Measurements from ENCODE around the gene C1QTNF3.

The C1QTNF3 gene

DNA sequence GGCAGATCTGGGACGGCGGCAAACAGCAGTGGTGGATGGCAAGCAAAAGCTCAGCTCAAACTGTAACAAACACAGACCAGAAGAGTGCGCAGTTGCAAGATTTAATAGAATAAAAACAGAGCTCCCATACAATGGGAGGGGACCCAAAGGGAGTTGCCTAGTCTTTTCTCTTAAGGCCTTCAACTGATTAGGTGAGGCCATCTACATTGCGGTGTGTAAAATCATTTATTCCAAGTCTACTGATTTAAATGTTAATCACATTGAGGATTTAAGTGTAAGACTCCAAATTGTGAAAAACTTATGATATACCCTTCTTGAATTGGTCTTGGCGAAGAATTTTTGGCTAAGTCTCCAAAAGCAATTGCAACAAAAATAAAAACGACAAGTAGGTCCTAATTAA is 21.6 kb upstream of the C1QTNF3 start:
- TF ChIP-seq, protein P1, sequence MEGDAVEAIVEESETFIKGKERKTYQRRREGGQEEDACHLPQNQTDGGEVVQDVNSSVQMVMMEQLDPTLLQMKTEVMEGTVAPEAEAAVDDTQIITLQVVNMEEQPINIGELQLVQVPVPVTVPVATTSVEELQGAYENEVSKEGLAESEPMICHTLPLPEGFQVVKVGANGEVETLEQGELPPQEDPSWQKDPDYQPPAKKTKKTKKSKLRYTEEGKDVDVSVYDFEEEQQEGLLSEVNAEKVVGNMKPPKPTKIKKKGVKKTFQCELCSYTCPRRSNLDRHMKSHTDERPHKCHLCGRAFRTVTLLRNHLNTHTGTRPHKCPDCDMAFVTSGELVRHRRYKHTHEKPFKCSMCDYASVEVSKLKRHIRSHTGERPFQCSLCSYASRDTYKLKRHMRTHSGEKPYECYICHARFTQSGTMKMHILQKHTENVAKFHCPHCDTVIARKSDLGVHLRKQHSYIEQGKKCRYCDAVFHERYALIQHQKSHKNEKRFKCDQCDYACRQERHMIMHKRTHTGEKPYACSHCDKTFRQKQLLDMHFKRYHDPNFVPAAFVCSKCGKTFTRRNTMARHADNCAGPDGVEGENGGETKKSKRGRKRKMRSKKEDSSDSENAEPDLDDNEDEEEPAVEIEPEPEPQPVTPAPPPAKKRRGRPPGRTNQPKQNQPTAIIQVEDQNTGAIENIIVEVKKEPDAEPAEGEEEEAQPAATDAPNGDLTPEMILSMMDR (IDR thresholded peaks at IDR 0.05; ENCODE audit: unreplicated experiment in 3 of 3): no peak
- Mint-ChIP-seq H3K27me3 (ENCODE audit: low read depth) (no peaks in the 10 kb centered on the region), H3K4me3 (no peak overlapping the region), H3K27ac (no peak overlapping the region), H3K36me3 (ENCODE audit: low read depth) (peaks cover 67% of the 10 kb centered on the region), H3K9me3 (peaks cover 24% of the 10 kb centered on the region), H3K4me1 (no peaks in the 10 kb centered on the region)

DNA sequence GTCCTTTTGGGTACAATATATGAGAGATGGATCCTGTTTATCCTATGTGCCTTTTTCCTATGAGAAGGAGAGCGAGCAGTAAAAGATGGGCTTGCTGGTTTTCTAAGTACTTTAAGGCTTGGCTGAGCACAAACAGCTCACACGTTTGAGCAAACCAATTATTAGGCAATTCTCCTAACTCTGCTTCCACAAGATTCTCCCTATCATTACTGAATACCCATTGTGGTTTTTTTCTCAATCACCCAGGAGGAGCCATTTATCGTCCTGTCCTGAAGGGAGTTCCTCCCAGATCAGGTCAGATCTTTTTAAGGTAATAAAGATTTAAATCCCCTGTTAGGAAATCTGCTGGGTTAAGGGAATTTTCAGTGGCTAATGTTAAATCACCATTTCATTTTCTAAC is 19.4 kb upstream of the C1QTNF3 start:
- Mint-ChIP-seq H3K36me3 (ENCODE audit: low read depth) (peaks cover 80% of the 10 kb centered on the region), H3K27me3 (ENCODE audit: low read depth) (no peaks in the 10 kb centered on the region), H3K4me3 (no peak overlapping the region), H3K4me1 (no peaks in the 10 kb centered on the region), H3K9me3 (peaks cover 24% of the 10 kb centered on the region), H3K27ac (no peak overlapping the region)
- TF ChIP-seq, protein P1 (IDR thresholded peaks at IDR 0.05; ENCODE audit: unreplicated experiment in 3 of 3): no peak

DNA sequence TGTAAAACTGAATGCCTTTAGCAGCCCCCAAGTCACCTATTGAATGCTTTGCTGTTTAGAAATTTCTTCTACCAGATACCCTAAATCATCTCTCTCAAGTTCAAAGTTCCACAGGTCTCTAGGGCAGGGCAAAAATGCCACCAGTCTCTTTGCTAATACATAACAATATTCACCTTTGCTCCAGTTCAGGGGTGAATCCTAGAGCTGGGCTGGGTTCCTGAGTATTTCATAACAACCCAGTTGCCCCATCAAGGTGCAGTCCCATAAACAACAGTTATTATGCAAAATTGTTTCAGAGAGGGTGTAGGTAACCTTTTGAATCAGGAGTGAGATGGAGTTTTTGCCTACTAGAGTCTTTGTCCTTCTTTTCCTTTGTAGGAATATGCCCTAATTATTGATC is 19.0 kb upstream of the C1QTNF3 start:
- Mint-ChIP-seq H3K4me3 (no peak overlapping the region), H3K9me3 (peaks cover 22% of the 10 kb centered on the region), H3K27me3 (ENCODE audit: low read depth) (no peaks in the 10 kb centered on the region), H3K36me3 (ENCODE audit: low read depth) (peaks cover 76% of the 10 kb centered on the region), H3K4me1 (no peaks in the 10 kb centered on the region), H3K27ac (no peak overlapping the region)
- TF ChIP-seq, protein P1 (IDR thresholded peaks at IDR 0.05; ENCODE audit: unreplicated experiment in 3 of 3): no peak

DNA sequence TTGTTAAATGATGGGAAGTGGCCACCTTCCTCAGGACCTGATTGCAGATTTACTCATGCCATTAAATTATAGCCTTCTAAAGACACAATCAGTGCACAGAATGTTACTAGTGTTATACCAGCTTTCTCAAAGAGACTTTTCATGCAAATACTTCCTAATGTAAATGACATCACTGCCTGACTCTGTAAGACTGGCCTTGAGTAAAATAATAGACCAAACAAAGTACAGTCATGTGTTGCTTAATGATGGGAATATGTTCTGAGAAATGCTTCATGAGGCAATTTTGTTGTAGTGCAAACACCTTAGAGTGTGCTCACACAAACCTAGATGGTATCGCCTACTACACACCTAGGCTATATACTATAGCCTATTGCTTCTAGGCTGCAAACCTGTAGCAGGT is 17.0 kb upstream of the C1QTNF3 start:
- Mint-ChIP-seq H3K27ac (no peak overlapping the region), H3K4me3 (no peak overlapping the region), H3K4me1 (peaks cover 9% of the 10 kb centered on the region), H3K36me3 (ENCODE audit: low read depth) (peaks cover 66% of the 10 kb centered on the region), H3K27me3 (ENCODE audit: low read depth) (no peaks in the 10 kb centered on the region), H3K9me3 (peaks cover 20% of the 10 kb centered on the region)
- TF ChIP-seq, protein P1 (IDR thresholded peaks at IDR 0.05; ENCODE audit: unreplicated experiment in 3 of 3): no peak

DNA sequence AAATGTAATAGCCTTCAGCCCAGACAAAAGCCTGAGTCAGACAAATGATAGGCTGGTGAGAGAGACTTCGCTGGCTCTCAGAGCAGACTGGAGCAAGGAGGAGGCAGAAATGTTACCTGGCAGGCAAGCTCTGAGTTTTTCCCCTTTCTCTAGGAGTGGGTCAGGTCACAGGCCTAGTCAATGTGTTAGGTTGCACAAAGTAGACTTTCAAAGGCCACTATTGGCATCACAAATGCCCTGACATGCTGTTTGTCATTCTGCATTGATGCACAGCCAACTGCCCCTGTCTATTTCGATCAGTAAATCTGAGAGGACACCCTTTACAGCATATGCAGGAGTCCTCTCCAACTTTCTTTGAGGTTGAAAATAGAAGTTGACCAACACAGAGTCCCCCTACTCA is 15.5 kb upstream of the C1QTNF3 start:
- TF ChIP-seq, protein P1 (IDR thresholded peaks at IDR 0.05; ENCODE audit: unreplicated experiment in 3 of 3): no peak

DNA sequence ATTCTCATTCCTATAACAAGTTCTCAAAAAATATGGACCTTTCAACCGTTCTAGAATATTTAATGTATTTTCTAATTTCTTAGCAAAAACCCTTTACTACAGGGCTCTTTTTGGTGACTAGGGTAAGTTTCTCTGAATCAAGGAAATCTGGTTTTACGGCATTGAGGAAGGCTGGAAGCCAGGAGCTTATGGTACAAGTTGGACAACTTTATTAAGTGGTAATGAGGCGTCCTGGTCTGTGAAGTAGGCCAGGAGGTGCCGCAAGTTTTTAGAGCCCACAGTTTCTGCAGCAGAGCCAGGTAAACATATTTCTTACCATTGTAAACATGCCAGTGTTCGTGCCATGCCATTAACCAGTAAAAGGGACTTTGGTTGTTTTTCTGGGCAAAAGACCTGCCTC is 14.6 kb upstream of the C1QTNF3 start:
- no peak overlapping the region for H3K27ac Mint-ChIP-seq
- H3K4me1 Mint-ChIP-seq: peaks cover 29% of the 10 kb centered on the region
- H3K36me3 Mint-ChIP-seq (ENCODE audit: low read depth): peaks cover 42% of the 10 kb centered on the region
- H3K9me3 Mint-ChIP-seq: peaks cover 9% of the 10 kb centered on the region
- TF ChIP-seq, protein P1 (IDR thresholded peaks at IDR 0.05; ENCODE audit: unreplicated experiment in 3 of 3): no peak
- H3K27me3 Mint-ChIP-seq (ENCODE audit: low read depth): no peaks in the 10 kb centered on the region
- no peak overlapping the region for H3K4me3 Mint-ChIP-seq

More for the DNA sequence above, 15.5 kb upstream of the C1QTNF3 start:
- Mint-ChIP-seq H3K27ac (no peak overlapping the region), H3K4me1 (peaks cover 22% of the 10 kb centered on the region), H3K36me3 (ENCODE audit: low read depth) (peaks cover 52% of the 10 kb centered on the region), H3K27me3 (ENCODE audit: low read depth) (no peaks in the 10 kb centered on the region), H3K9me3 (peaks cover 13% of the 10 kb centered on the region), H3K4me3 (no peak overlapping the region)
